ENCODE data around the gene B3GAT3. TPM values are rescaled to one million over a fixed set of nuclear protein-coding genes. Genes with fewer than 3 reads are reported as not detected.

The B3GAT3 gene
- total RNA-seq, 1 experiment from 2014 or later: 65.8 TPM

- Histone ChIP-seq H3K9ac (ENCODE audit: low read length) (peak overlapping the region; percentile 98), H3K27me3 (ENCODE audit: low read length) (no peaks in the 10 kb centered on the region)
- ATAC-seq: no peak
Measured at GRCh38 chr11:62599901-62600300, 21.9 kb downstream of the B3GAT3 start.

DNA sequence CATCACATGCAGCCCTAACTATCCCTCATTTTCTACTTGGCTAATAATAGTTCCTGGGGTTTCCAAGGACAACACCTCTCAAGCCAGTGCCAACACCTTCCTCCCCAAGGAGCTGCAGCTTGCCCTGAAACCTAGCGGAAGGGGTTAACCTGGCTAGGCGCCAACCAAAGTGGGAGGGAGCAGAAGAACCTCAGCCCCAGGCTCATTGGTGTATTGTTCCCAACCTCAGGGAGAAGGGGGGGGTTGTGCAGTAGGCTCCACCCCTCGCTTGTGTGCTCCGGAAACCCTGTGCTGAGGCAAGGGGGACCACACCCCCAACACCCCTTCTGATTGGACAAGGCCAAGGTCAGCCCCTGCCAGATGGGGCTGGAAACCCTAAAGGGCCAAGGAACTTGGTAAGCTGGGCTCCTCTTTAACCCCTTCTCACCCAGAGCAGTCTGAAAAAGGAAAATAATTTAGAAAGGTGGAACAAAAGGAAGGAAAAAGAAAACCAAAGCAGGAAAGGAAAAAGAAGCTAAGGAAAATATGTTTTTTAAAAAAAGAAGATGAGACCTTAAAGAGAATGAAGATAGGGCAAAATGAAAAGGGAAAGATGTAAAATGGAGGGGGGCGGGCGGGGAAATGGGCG lies 22.6 kb downstream of the B3GAT3 start:
- ChIA-PET POLR2A (ENCODE audit: unreplicated experiment) (interaction anchor here (0.6 kb wide), 1 partner anchor 69 kb away, joined by 10 read pairs; no protein-coding TSS in a partner anchor), CTCF (interaction anchor here (0.7 kb wide), 1 partner anchor 265 kb away, joined by 5 read pairs; no protein-coding TSS in a partner anchor)
- no peaks in the 10 kb centered on the region for H3F3A ChIP-seq (ENCODE audit: low read length, unreplicated experiment)
- 0 out of 2 replicates have a peak overlapping the region, but pooled peaks have one; percentile 0 for H3K27ac ChIP-seq (ENCODE audit: low read length)
- peaks cover 43% of the 10 kb centered on the region for H3K79me2 ChIP-seq (ENCODE audit: low read length)
- peak overlapping the region; percentile 93; the same call in 1 of the 2 replicates for H3K4me3 ChIP-seq (ENCODE audit: low read length)
- intact Hi-C loops (cut with micrococcal nuclease): loop anchor here (1.0 kb wide), 1 partner anchor 8 kb away; the partner anchor contains the start of gene TUT1
- H2AFZ ChIP-seq (ENCODE audit: low read length): no peak overlapping the region
- ATAC-seq (peak; percentile 37), DNase-seq (peak; percentile 96)
- peak overlapping the region; percentile 98 for H3K9ac ChIP-seq (ENCODE audit: low read length)
- no peaks in the 10 kb centered on the region for H3K27me3 ChIP-seq (ENCODE audit: low read length)
- TF ChIP-seq, protein P1, sequence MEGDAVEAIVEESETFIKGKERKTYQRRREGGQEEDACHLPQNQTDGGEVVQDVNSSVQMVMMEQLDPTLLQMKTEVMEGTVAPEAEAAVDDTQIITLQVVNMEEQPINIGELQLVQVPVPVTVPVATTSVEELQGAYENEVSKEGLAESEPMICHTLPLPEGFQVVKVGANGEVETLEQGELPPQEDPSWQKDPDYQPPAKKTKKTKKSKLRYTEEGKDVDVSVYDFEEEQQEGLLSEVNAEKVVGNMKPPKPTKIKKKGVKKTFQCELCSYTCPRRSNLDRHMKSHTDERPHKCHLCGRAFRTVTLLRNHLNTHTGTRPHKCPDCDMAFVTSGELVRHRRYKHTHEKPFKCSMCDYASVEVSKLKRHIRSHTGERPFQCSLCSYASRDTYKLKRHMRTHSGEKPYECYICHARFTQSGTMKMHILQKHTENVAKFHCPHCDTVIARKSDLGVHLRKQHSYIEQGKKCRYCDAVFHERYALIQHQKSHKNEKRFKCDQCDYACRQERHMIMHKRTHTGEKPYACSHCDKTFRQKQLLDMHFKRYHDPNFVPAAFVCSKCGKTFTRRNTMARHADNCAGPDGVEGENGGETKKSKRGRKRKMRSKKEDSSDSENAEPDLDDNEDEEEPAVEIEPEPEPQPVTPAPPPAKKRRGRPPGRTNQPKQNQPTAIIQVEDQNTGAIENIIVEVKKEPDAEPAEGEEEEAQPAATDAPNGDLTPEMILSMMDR (conservative IDR thresholded peaks at IDR 0.05; ENCODE audit: low read depth, low read length): no peak
- TF ChIP-seq EZH2 (IDR thresholded peaks at IDR 0.05; ENCODE audit: low read length, unreplicated experiment) (no peak), EZH2phosphoT487 (IDR thresholded peaks at IDR 0.05; ENCODE audit: borderline replicate concordance, low read length) (no peak)
- BruUV-seq (replicated peaks): no TSS peak
- H3K36me3 ChIP-seq (ENCODE audit: low read depth, low read length): peaks cover 48% of the 10 kb centered on the region
- H4K20me1 ChIP-seq (ENCODE audit: low read length): no peaks in the 10 kb centered on the region
- H3K4me1 ChIP-seq (ENCODE audit: insufficient read depth, low read length): peaks cover 21% of the 10 kb centered on the region
- H3K9me2 ChIP-seq (replicated peaks; ENCODE audit: low read length): no peaks in the 10 kb centered on the region
- H3K4me2 ChIP-seq (ENCODE audit: low read length): peak overlapping the region; percentile 99
- no peaks in the 10 kb centered on the region for H3K9me3 ChIP-seq (ENCODE audit: low read length)

More at GRCh38 chr11:62599901-62600300, 21.9 kb downstream of the B3GAT3 start:
- intact Hi-C loops (cut with micrococcal nuclease): loop anchor here (1.0 to 5.0 kb wide), 2 partner anchors 9 to 72 kb away; partner anchors contain the start of genes LBHD1, TUT1 and UQCC3
- ChIA-PET CTCF (interaction anchor here (1.0 kb wide), 1 partner anchor 12 kb away, joined by 3 read pairs; no protein-coding TSS in a partner anchor), POLR2A (ENCODE audit: unreplicated experiment) (interaction anchor here (0.6 kb wide), 1 partner anchor 69 kb away, joined by 10 read pairs; no protein-coding TSS in a partner anchor)
- TF ChIP-seq EZH2phosphoT487 (IDR thresholded peaks at IDR 0.05; ENCODE audit: borderline replicate concordance, low read length): no peak
- TF ChIP-seq EZH2 (IDR thresholded peaks at IDR 0.05; ENCODE audit: low read length, unreplicated experiment): no peak
- TF ChIP-seq, protein P1 (conservative IDR thresholded peaks at IDR 0.05; ENCODE audit: low read depth, low read length): no peak
- Histone ChIP-seq H3K4me3 (ENCODE audit: low read length) (peak overlapping the region; percentile 93), H3F3A (ENCODE audit: low read length, unreplicated experiment) (no peaks in the 10 kb centered on the region), H3K9me3 (ENCODE audit: low read length) (no peaks in the 10 kb centered on the region), H3K36me3 (ENCODE audit: low read depth, low read length) (peaks cover 42% of the 10 kb centered on the region), H3K4me1 (ENCODE audit: insufficient read depth, low read length) (peaks cover 21% of the 10 kb centered on the region), H4K20me1 (ENCODE audit: low read length) (no peaks in the 10 kb centered on the region), H2AFZ (ENCODE audit: low read length) (no peak overlapping the region), H3K4me2 (ENCODE audit: low read length) (peak overlapping the region; percentile 99), H3K9me2 (replicated peaks; ENCODE audit: low read length) (no peaks in the 10 kb centered on the region), H3K79me2 (ENCODE audit: low read length) (peaks cover 43% of the 10 kb centered on the region), H3K27ac (ENCODE audit: low read length) (0 out of 2 replicates have a peak overlapping the region, but pooled peaks have one; percentile 0)
- DNase-seq: no peak
- BruUV-seq (replicated peaks): TSS peak; percentile 38

Data from PC-3 (cell line).